Fibroblast of lung (primary cell): Measurements from ENCODE around the gene MYRF. TPM values are rescaled to one million over a fixed set of nuclear protein-coding genes. Genes with fewer than 3 reads are reported as not detected.
A peak's percentile ranks its signal among the peaks of the same experiment; 100 is the strongest.

ENCODE experiments used
- DNase-seq, 2 donors: peaks; one replicate each; pipeline versions ENCODE4 v3.0.0 to v3.0.0-alpha.2; 2010; ENCODE audit warnings: low read depth in 2 of 2
- H2AFZ ChIP-seq: 2 replicates; pipeline ENCODE4 v1.5.1; 2012; ENCODE audit warnings: low read length, control low read depth, inconsistent platforms
- H3K27ac ChIP-seq: 2 replicates; pipeline ENCODE4 v1.5.1; 2011; ENCODE audit warnings: low read length, control low read depth; ENCODE audit not compliant: insufficient read depth
- H3K27me3 ChIP-seq: 2 replicates; pipeline ENCODE4 v1.5.1; 2011; ENCODE audit warnings: mild to moderate bottlenecking, low read length; ENCODE audit not compliant: control insufficient read depth, insufficient read depth
- H3K36me3 ChIP-seq: 2 replicates; pipeline ENCODE4 v1.5.1; 2011; ENCODE audit warnings: low read length; ENCODE audit not compliant: control insufficient read depth, insufficient read depth
- H3K4me1 ChIP-seq: 2 replicates; pipeline ENCODE4 v1.5.1; 2011; ENCODE audit warnings: low read length; ENCODE audit not compliant: control insufficient read depth, insufficient read depth; ENCODE audit errors: extremely low read depth
- H3K4me2 ChIP-seq: 2 replicates; pipeline ENCODE4 v1.5.1; 2011; ENCODE audit warnings: low read length, control low read depth; ENCODE audit not compliant: insufficient read depth; ENCODE audit errors: extremely low read depth
- H3K4me3 ChIP-seq, 4 experiments: fragments of 200-600 bp in 1 of 4; sonication (generic) in 1 of 4; replicated peaks in 1 of 4; 2 replicates each; pipeline ENCODE4 v1.5.1; 2011 to 2016; ENCODE audit warnings: low read length in 4 of 4, low read depth in 3 of 4, mild to moderate bottlenecking in 3 of 4, control low read depth in 2 of 4, inconsistent platforms in 1 of 4, mixed read lengths in 1 of 4; ENCODE audit not compliant: insufficient read depth in 1 of 4; ENCODE audit errors: control extremely low read depth in 1 of 4
- H3K79me2 ChIP-seq: 2 replicates; pipeline ENCODE4 v1.5.1; 2012; ENCODE audit warnings: mild to moderate bottlenecking, low read length, inconsistent platforms; ENCODE audit not compliant: control insufficient read depth, insufficient read depth
- H3K9ac ChIP-seq: 2 replicates; pipeline ENCODE4 v1.5.1; 2011; ENCODE audit warnings: mild to moderate bottlenecking, low read length, control low read depth; ENCODE audit not compliant: insufficient read depth
- H3K9me3 ChIP-seq: 2 replicates; pipeline ENCODE4 v1.5.1; 2012; ENCODE audit warnings: low read depth, low read length; ENCODE audit not compliant: control insufficient read depth, insufficient read depth
- H4K20me1 ChIP-seq: 2 replicates; pipeline ENCODE4 v1.5.1; 2011; ENCODE audit warnings: low read length; ENCODE audit not compliant: control insufficient read depth, insufficient read depth; ENCODE audit errors: extremely low read depth
- EZH2 ChIP-seq: IDR thresholded peaks from 2 replicates; pipeline ENCODE4 v1.5.1; 2012; ENCODE audit warnings: low read length, control low read depth, mild to moderate bottlenecking; ENCODE audit errors: missing control alignments
- polyA plus RNA-seq, 2 donors: library from polyadenylated mRNA; depleted of rRNA in 1 of 2; stranded (reverse) in 1 of 2; unstranded in 1 of 2; fragments of >200 nt; gene quantifications; 2 replicates each; pipeline ENCODE4 v1.2.1, GENCODE V29; 2011 to 2012; ENCODE audit warnings: missing spikeins in 1 of 2
- total RNA-seq: library from RNA; depleted of rRNA; stranded (reverse); fragments of >200 nt; gene quantifications from 2 replicates; pipeline ENCODE4 v1.2.1, GENCODE V29; 2014
- TF ChIP-seq, protein P1 (sequence below), 2 donors: IDR thresholded peaks in 1 of 2; conservative IDR thresholded peaks in 1 of 2; 1 replicate in 1 of 2; 2 replicates in 1 of 2; pipeline ENCODE4 v1.5.1; 2011 to 2012; ENCODE audit warnings: low read length in 2 of 2, control low read depth in 1 of 2, inconsistent platforms in 1 of 2, low read depth in 1 of 2, mild to moderate bottlenecking in 1 of 2

The MYRF gene
- total and polyA plus RNA-seq, 2 donors (not counting 1 experiment from before 2014, with no cell fraction given) = 0.10 to 0.17 TPM

DNA sequence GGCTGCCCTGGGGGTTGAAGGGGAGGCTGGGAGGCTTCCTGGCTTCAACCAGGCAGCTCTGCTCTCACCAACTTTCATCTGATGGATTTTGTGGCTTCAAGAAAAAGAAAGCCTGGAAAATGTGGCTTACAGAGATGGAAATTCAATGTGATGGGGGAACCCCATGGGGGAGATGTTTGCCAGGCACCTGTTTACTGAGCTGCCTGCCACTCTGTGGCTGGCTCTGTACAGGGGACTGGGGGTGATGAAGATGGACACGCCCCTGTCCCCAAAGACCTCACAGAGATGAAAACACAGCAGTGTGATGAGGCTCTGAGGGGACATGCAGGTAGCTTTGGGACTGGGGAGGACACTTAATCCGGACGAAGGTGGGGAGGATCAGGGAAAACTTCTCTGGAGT is 29.9 kb downstream of the MYRF start:
- no peak overlapping the region for H3K4me2 ChIP-seq
- H3K79me2 ChIP-seq = no peaks in the 10 kb centered on the region
- H2AFZ ChIP-seq = no peak overlapping the region
- DNase-seq = no peak
- H3K27ac ChIP-seq = no peak overlapping the region
- H3K4me1 ChIP-seq = no peaks in the 10 kb centered on the region
- TF ChIP-seq, protein P1, sequence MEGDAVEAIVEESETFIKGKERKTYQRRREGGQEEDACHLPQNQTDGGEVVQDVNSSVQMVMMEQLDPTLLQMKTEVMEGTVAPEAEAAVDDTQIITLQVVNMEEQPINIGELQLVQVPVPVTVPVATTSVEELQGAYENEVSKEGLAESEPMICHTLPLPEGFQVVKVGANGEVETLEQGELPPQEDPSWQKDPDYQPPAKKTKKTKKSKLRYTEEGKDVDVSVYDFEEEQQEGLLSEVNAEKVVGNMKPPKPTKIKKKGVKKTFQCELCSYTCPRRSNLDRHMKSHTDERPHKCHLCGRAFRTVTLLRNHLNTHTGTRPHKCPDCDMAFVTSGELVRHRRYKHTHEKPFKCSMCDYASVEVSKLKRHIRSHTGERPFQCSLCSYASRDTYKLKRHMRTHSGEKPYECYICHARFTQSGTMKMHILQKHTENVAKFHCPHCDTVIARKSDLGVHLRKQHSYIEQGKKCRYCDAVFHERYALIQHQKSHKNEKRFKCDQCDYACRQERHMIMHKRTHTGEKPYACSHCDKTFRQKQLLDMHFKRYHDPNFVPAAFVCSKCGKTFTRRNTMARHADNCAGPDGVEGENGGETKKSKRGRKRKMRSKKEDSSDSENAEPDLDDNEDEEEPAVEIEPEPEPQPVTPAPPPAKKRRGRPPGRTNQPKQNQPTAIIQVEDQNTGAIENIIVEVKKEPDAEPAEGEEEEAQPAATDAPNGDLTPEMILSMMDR (conservative IDR thresholded peaks at IDR 0.05 in 1 of 2, IDR thresholded peaks at IDR 0.05 in 1 of 2; ENCODE audit: low read depth in 1 of 2, low read length in 2 of 2) = no peak
- no peak for TF ChIP-seq EZH2
- no peaks in the 10 kb centered on the region for H3K9me3 ChIP-seq
- H3K27me3 ChIP-seq = no peaks in the 10 kb centered on the region
- H3K4me3 ChIP-seq = no peak overlapping the region
- H3K9ac ChIP-seq = no peak overlapping the region
- peaks cover 1% of the 10 kb centered on the region for H3K36me3 ChIP-seq
- no peaks in the 10 kb centered on the region for H4K20me1 ChIP-seq

DNA sequence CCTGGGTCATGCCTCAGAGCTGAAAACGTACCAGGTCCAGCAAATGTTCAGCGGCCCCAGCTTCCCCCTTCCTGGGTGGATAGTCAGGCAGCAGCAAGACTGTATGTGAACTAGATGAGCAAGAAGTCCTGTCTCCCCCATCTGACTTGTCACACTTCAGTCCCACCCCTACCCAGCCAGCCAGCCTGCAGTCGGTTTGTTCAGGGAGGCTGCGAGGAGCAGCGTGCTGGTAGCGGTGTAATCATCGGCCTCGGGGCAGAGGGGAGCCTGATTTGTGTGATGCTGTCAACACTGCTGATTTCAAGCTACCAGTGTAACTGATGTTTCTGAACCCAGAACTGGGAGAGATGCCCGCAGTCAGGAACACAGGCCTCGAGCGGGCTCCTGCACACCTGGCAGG is 30.4 kb downstream of the MYRF start:
- no peak for DNase-seq
- H3K4me3 ChIP-seq = no peak overlapping the region
- H3K4me1 ChIP-seq = no peaks in the 10 kb centered on the region
- H3K79me2 ChIP-seq = no peaks in the 10 kb centered on the region
- no peaks in the 10 kb centered on the region for H4K20me1 ChIP-seq
- peaks cover 3% of the 10 kb centered on the region for H3K36me3 ChIP-seq
- no peak overlapping the region for H3K4me2 ChIP-seq
- H2AFZ ChIP-seq = no peak overlapping the region
- H3K9me3 ChIP-seq = no peaks in the 10 kb centered on the region
- no peaks in the 10 kb centered on the region for H3K27me3 ChIP-seq
- TF ChIP-seq, protein P1 (conservative IDR thresholded peaks at IDR 0.05 in 1 of 2, IDR thresholded peaks at IDR 0.05 in 1 of 2; ENCODE audit: low read depth in 1 of 2, low read length in 2 of 2) = no peak
- no peak for TF ChIP-seq EZH2
- H3K9ac ChIP-seq = no peak overlapping the region
- H3K27ac ChIP-seq = no peak overlapping the region

DNA sequence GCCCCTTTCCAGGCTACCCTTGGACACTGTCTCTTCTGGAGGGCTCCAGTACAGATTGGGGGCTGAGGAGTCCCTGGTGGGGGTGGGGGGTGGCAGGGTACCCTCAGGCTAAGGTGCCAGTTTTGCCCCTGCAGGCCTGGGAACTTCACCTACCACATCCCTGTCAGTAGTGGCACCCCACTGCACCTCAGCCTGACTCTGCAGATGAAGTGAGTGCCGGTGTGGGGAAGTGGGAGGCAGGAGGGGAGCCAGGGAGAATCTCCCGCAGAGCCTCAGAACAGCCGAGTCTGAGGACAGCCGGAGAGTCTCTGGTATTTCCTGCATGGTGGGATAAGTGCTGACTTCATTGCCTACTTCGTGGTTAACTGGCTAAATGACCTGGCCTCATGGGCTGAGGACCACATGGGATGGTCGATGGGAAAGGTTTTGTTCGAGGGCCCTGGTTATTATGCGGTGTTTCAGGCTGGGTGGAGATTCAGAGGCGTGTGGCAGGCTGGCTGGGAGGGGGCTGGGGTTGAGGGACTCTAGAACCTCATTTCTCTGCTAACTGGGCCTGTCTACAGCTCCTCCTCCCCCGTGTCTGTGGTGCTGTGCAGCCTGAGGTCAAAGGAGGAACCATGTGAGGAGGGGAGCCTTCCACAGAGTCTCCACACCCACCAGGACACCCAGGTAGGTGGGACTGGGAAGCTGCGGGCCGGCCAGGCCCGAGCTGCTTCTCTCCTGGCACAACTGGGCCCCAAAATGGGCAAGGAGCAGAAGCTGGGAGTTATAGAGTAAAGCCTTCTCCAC is 31.5 kb downstream of the MYRF start:
- H3K27ac ChIP-seq = no peak overlapping the region
- peak in 1 of 2 donors; percentile 84 for DNase-seq

More for the DNA sequence above, 31.5 kb downstream of the MYRF start:
- Histone ChIP-seq H4K20me1 (no peaks in the 10 kb centered on the region), H2AFZ (no peak overlapping the region), H3K9ac (no peak overlapping the region), H3K79me2 (no peaks in the 10 kb centered on the region), H3K4me2 (no peak overlapping the region), H3K36me3 (peaks cover 5% of the 10 kb centered on the region), H3K27me3 (no peaks in the 10 kb centered on the region), H3K9me3 (no peaks in the 10 kb centered on the region), H3K4me1 (no peaks in the 10 kb centered on the region), H3K4me3 (no peak overlapping the region)
- TF ChIP-seq, protein P1 (conservative IDR thresholded peaks at IDR 0.05 in 1 of 2, IDR thresholded peaks at IDR 0.05 in 1 of 2; ENCODE audit: low read depth in 1 of 2, low read length in 2 of 2) = no peak
- no peak for TF ChIP-seq EZH2
